GM13976 (cell line): ENCODE measurements around the gene NADK2.

ENCODE experiments used
- DNase-seq: peaks from one replicate; pipeline ENCODE4 v3.0.0; 2012; ENCODE audit warnings: low spot score
- CTCF ChIP-seq: IDR thresholded peaks from 2 replicates; pipeline ENCODE4 v1.5.1; 2012; ENCODE audit warnings: borderline replicate concordance, mild to moderate bottlenecking; ENCODE audit not compliant: insufficient read depth; ENCODE audit errors: extremely low read depth, missing control alignments, control extremely low read depth
- in situ Hi-C: fragments of 300-500 bp; cut with MboI; formaldehyde crosslinking; loops from one replicate; pipeline ENCODE4 v1.12.0; 2022; ENCODE audit warnings: low sequenced_read_pairs, mixed read lengths, inconsistent platforms; ENCODE audit not compliant: unreplicated experiment

The NADK2 gene

GRCh38 chr5:36264202-36264760 is 22.6 kb upstream of the NADK2 start:
- no peak for DNase-seq
- in situ Hi-C loops = no loop called here
- TF ChIP-seq CTCF = no peak

- no peak for DNase-seq
- in situ Hi-C loops = no loop called here
- TF ChIP-seq CTCF = no peak
Observed at GRCh38 chr5:36261186-36261585, 19.5 kb upstream of the NADK2 start.

- TF ChIP-seq CTCF = no peak
Observed at GRCh38 chr5:36253575-36253974, 11.8 kb upstream of the NADK2 start.

GRCh38 chr5:36252722-36253365 is 11.1 kb upstream of the NADK2 start:
- in situ Hi-C loops = no loop called here
- DNase-seq = no peak
- no peak for TF ChIP-seq CTCF

More at GRCh38 chr5:36253575-36253974, 11.8 kb upstream of the NADK2 start:
- in situ Hi-C loops = no loop called here
- DNase-seq = no peak

- no peak for DNase-seq
- no peak for TF ChIP-seq CTCF
- in situ Hi-C loops = no loop called here
Observed at GRCh38 chr5:36251218-36251617, 9.5 kb upstream of the NADK2 start.

GRCh38 chr5:36250427-36250826 is 8.7 kb upstream of the NADK2 start:
- in situ Hi-C loops = no loop called here
- no peak for TF ChIP-seq CTCF

More at GRCh38 chr5:36250427-36250826, 8.7 kb upstream of the NADK2 start:
- no peak for DNase-seq
